Glomerular visceral epithelial cell (primary cell): ENCODE results near the gene SLC6A8.

Source experiments
- DNase-seq: peaks from one replicate; pipeline ENCODE4 v3.0.0-alpha.2; 2016; ENCODE audit errors: extremely low spot score

The SLC6A8 gene

DNA sequence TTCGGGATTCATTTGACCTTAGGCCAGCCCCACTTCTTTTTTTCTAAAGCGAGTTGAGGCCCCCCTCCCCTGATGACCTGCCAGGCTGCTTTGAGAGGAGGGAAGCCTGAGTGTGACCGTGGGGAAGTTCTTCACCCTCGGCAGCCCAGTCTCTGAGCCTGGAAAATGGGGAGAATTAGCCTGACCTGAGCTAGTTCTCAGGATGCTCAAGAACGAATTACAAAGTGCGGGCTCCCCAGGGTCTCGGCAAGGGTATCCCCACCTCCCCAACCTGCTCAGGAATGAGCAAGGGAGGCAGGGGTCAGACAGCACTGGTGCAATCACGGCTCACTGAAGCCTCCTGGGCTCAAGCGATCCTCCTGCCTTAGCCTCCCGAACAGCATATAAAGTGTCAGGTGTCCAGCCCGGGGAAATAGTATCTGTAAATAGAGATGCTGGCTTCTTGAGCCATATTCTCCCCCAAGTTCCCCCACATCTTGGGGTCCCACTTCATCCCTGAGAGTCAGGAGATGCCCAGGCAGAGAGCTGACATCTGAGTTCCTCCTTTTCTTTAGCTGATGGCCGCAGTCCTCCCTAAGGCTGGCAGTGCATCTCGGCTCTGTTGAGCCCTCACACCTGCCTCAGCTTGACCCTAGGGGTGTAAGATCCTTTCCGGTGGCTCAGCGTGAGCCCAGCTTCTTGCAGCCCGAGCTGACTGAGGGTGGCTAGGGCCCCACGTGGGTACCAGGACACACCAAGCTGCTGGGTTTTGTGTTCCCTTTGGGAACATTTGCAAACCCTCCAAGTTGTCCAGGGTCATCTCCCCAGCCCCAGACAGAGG lies 39.2 kb upstream of the SLC6A8 start:
- no peak for DNase-seq

DNA sequence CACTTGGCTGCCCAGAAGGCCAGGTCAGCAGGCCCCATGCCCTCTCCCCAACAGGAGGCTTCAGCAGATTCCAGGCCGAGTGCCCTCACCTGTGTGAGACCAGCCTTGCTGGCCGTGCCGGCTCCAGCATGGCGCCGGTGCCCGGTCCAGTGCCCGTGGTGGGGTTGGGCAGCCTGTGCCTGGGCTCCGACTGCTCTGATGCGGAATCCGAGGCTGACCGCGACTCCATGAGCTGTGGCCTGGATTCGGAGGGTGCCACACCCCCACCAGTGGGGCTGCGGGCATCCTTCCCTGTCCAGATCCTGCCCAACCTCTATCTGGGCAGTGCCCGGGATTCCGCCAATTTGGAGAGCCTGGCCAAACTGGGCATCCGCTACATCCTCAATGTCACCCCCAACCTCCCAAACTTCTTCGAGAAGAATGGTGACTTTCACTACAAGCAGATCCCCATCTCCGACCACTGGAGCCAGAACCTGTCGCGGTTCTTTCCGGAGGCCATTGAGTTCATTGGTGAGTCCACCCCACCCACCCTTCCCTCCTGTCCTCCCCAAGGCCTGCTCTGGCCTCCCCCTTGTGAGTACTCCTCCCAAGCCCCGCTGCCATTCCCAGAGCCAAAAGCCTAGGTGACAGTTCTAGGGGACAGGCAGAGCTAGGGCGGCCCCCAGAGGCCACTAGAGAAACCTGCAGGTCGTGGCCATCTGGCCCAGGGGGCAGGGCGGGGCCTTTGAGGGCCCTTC lies 38.4 kb upstream of the SLC6A8 start:
- DNase-seq, result peak; percentile 5

DNA sequence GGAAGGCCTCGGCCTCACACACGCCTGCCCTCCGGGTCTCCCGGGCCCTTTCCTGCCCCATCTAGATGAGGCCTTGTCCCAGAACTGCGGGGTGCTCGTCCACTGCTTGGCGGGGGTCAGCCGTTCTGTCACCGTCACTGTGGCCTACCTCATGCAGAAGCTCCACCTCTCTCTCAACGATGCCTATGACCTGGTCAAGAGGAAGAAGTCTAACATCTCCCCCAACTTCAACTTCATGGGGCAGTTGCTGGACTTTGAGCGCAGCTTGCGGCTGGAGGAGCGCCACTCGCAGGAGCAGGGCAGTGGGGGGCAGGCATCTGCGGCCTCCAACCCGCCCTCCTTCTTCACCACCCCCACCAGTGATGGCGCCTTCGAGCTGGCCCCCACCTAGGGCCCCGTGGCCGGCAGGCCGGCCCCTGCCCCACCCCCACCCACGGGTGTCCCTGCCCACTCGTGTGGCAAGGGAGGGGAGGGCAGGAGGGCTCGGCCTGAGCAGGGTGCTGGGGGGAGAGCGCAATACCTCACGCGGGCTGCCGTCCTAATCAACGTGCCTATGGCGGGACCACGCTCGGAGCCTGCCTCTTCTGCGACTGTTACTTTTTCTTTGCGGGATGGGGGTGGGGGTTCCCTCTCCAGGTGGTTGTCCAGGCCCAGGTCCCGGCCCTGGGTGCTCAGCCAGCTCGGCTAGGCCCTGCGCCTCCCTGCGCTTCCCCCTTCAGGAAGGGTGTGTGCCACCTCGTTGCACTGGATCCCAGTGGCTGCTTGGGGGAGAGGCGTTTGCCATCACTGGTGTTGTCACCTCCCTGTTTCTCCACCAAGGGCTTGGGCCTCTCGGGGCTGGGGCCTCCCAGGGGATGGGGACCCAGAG lies 37.6 kb upstream of the SLC6A8 start:
- no peak for DNase-seq

DNA sequence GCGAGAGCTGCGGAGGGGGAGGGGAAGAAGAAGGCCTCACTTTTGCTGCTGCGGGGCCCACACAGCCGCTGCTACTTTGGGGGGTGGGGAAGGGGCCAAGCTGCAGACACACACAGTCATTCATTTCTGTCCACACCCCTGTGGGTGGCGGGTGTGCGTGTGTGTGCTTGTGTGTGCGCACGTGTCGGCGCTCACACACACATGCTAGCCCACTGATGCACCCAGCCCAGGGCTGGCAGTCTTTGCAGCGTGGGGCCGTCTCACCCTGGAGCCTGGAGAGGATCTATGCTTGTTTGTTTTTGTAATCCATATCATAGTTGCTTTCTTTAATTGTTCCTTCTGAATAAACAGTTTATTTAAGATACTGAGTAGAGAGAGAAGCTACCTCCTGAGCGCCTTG lies 36.8 kb upstream of the SLC6A8 start:
- DNase-seq, result no peak

DNA sequence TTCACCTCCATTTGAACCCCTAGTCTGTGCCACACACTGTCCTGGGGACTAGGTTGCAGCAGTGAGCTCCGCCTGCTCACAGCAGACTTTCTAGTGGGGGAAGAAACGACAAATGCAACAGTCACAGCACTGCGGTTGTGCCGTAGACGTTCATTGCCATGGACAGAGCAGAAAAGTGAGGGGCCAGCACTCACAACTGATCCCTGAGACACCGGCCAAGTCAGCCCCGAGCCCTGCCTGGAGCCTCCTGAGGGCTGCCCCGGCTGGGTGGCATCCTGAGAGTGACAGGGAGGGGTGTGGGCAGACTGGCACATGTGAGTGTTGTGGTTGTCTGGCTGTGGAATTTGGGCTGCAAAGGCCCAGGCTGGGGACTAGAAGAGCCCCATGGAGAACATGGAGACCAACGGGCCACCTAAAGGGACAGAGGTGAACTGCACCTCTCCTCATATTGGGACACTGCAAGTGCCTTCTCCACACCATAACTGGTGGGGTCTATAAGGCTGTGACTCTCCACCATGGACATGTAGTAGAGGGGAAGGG lies 36.1 kb upstream of the SLC6A8 start:
- no peak for DNase-seq

DNA sequence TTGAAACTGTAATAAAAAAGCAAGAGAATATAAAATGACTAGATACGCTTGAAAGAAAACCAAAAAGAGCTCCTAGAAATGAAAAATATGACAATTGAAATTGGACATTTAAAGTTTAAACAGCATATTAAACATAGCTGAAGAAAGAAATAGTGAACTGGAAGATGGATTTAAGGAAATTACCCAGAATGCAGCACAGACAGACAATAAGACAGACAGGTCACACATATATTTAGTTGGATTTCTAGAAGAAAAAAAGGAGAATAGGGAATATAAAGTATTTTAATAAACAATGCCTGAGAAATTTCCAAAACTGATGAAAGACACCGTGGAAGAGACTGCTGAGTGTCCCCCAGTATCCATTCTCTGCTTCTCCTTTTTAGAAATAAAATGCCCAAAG lies 34.2 kb upstream of the SLC6A8 start:
- no peak for DNase-seq

DNA sequence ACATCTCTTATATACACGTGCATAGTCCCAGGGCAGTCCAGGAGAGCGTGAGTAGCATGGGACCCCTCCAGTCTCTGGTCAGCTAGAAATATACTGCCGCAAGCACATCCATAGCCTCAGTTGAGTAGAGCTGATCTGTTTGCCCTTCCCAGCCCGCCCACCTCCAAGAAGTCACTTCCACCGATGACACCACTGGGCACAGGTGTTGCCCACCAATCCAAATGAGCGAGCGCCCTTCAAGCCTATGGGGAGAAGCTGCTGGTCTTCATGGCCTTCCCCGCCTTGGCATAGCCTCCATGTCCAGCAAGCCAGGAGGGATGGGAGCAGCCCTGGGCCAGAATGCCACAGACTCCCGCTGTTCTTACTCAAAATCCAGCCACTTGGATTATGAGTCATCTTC lies 30.6 kb upstream of the SLC6A8 start:
- no peak for DNase-seq

DNA sequence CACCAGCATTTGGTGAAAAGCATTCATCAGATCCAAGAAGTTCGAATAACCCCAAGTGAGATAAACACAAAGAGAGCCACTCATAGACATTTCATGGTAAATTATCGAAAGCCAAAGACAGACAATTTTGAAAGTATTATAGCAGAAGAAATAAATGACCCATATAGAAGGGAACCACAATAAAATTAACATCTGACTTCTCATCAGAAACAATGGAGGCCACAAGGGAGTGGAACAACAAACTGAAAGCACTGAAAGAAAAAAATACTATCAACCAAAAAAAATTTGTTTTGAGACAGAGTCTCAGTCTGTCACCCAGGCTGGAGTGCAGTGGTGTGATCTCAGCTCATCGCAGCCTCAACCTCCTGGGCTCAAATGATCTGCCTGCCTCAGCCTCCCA lies 28.5 kb upstream of the SLC6A8 start:
- no peak for DNase-seq

DNA sequence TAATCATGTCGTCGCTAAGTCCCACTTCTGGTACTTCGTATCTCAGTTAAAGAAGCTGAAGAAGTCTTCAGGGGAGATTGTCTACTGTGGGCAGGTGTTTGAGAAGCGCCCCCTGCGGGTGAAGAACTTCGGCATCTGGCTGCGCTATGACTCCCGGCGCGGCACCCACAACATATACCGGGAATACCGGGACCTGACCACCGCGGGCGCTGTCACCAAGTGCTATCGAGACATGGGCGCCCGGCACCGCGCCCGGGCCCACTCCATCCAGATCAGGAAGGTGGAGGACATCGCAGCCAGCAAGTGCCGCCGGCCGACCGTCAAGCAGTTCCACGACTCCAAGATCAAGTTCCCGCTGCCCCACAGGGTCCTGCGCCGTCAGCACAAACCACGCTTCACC lies 25.5 kb upstream of the SLC6A8 start:
- DNase-seq, result no peak

DNA sequence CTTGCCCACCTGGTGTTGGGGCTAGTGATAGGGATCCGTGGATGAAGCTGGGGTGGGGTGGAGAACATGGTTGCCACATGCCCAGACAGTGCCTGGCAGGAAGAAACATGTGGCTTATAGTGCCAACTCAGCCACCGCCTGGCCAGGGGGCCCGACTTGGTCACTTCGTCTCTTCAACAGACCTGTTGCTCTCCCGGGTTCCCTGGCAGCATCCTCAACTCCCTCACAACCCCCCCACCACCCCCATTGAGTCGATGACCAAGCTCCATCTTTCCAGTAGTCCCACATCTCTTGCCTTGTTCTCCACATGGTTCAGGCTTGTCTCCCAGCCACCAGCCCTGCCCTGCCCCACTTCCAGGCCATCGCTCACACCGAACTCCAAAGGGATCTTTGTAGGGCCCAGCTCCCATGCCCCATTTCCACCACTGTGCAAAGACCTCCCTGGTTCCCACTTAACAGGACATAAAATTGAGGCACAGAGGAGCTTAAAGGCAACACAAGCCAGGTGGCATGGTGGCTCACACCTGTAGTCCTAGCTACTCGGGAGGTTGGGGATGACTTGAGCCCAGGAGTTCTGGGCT lies 21.9 kb upstream of the SLC6A8 start:
- DNase-seq, result no peak

DNA sequence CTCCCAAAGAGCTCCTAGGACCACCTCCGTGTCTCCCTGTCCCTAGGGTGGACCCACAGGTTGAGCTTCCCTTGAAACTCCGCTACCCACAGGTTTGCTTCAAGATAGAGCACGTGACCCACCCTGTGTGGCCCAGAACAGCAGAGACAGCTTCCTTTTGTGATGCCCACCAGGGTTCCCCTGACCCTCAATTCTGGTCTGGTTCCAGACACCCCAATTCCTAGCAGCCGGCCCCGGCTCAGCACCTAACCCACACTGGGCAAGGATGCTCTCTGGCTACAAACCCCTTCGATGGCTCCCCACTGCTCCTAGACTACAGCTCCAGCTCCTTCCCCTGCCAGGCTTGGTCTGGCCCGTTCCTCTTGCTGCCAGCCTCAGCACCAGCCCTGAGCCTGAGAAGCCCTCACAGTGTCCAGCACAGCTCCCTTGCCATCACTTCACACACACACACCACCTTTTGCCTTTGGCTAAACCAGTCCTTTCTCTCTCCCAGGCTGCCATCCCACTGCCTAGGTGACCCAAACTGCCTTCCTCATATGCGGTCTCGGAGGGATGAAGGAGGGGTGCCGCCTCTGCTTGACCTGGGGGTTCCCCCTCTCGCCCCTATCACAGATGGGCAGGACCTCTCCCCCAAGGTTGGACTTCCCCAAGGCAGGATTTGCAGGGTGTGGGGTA lies 20.3 kb upstream of the SLC6A8 start:
- DNase-seq, result no peak

DNA sequence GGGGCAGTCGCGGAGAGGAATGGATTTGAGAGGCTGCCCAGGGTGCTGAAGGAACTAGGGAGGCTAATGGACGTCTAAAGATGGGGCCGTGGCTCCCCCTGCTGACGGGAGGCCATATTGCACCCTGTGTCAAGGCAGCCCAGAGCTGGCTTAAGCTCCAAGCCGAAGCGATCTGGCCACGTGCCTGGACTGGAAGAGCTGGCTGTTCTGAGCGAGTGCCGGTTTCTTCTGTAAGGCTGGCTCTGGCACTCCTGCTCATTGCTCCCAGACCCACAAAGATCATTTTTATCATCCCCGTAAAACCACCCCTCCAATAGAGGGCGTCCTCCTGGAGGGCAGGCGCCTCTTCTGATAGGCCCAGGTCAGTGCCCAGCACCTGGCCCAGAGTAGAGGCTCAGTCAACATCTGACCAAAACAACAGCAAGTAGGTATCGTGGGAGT lies 19.8 kb upstream of the SLC6A8 start:
- peak; percentile 77 for DNase-seq

DNA sequence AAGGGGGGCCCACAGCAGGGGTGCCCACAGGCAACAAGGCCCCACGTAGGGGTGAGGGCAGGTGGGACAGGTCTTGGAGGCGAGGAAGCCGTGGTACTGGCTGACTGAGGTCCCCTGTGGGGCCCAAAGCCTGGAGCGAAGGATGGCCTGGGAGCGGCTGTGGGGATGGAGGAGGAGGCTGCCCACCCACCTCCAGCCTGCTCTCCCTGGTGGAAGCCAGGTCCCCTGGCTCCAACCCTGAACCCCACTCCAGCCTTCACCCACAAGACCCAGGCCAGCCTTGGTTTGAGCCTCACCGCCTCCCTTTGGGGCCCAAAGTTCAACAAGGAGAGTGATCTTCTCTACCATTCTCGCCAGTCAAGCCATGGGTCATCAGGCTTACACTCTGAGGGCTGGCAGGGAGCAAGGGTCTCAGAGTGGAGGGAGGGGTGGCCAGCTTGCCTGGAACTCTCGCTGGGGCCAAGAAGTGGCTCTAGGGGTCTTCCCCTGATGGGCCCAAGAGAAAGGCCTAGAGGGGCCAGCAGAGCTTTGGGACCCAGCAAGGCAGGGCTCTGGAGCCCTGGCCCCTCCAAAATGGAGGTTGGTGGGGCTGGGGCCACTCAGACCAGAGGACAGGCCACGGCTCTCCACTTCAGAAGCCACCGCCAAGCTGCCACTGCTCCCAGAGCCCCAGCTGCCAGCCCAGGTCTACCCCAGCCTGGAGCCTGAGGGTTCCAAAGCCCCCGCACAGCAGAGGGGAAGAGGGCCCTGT lies 19.1 kb upstream of the SLC6A8 start:
- DNase-seq, result no peak

DNA sequence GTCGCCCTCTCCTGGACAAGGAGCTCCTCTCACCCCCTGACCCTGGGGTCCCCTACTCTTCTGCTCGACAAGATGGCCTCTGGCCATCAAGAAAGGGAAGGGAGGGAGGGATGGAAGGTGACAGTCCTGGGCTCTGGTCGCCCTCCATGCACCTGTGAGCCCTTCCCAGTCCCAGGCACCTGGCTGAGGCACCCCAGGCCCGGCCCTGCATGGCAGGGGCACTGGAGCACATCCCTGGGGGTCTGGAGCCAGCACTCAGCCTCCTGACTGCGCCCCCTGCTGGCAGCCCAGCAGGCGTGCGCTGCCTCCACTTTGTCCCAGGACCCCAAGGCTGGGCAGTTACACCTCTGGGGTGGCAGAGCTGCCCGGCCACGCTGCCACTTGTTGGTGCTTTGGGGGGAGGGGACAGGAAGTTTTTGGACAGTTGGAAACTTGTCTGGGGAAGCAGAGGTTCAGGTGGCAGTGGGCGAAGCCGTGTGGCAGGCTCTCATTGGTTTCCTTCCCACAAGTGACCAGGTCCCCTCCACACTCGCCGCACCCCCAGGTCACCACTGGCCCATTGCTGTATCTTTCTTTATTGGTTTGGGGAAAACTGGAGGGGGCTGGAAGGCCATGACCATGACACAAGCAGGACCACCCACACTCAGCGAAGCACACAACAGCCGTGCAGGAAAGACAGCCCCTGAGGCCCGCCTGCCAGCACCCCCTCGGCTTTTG lies 18.4 kb upstream of the SLC6A8 start:
- no peak for DNase-seq

DNA sequence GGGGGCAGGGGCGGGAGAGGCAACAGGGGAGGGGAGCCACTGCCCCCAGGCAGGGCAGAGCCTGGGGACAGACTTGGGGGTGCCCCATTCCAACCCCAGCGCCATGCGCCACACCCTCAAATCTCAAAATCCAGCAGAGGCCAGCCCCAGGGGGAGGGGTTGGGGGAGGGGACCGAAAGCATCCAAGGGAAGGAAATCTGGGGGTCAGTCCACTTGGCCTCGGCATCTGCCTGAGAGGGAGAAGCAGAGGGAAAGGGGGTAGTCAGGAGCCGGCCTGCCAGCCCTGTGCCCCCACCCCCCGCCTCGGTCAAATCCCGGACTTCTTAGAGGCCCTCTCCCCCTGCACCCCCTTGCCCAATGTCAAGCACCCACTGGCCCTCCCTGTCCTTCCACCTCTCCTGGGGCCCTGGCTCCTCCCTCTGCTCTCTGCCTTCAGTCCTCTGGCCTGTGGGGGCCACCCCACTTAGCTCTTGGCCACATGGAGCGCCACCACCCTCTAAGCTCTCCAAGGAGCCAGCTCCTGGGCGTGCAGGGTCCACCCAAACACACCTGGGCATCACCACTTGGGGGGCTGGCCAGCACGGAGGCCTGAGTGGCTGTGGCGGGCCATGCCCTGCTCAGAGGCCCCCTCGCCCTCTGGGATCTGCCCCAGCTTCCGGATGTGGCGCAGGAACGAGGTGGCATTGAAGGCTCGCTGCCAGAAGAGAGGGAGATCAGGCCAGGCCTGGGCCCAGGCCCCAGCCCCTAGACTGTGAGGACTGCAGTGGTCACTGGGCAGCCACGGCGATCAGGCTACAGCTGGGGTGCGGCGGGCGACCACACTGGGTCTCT lies 17.6 kb upstream of the SLC6A8 start:
- DNase-seq, result no peak

DNA sequence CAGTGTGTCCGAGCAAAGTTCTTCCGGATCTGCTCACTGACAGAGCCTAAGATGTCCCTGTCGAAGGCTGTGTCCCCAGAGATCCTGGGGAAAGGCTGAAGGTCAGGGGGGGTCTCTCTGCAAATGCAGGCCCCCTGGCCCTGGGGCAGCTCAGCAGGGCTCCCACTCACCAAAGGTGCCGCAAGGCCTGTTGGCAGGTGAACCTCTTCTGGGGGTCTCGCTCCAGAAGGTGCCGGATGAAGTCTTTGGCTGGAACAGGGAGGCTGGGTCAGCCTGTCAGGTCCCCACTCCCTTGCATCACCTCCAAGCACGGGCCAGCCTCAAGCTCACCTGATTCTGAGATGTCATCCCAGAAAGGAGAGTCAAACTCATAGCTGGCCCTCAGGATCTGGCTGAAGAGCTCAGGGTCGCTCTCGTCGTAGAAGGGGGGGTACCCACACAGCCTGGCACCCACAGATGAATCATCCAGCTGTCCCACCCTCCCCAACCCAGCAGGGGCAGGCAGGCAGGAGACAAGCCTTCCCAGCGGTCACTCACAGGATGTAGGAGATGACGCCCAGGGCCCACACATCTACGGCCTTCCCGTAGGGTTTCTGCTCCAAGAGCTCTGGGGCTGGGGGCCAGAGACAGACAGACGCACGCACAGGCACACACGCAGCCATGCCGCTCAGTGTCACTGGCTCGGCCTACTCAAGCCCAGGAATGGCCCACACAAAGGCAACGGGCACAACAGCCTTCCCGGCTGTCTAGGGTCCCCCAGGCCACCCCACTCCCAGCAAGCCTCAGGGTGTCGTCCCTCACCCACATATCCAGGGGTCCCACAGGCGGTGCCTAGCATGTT lies 16.8 kb upstream of the SLC6A8 start:
- DNase-seq, result no peak

DNA sequence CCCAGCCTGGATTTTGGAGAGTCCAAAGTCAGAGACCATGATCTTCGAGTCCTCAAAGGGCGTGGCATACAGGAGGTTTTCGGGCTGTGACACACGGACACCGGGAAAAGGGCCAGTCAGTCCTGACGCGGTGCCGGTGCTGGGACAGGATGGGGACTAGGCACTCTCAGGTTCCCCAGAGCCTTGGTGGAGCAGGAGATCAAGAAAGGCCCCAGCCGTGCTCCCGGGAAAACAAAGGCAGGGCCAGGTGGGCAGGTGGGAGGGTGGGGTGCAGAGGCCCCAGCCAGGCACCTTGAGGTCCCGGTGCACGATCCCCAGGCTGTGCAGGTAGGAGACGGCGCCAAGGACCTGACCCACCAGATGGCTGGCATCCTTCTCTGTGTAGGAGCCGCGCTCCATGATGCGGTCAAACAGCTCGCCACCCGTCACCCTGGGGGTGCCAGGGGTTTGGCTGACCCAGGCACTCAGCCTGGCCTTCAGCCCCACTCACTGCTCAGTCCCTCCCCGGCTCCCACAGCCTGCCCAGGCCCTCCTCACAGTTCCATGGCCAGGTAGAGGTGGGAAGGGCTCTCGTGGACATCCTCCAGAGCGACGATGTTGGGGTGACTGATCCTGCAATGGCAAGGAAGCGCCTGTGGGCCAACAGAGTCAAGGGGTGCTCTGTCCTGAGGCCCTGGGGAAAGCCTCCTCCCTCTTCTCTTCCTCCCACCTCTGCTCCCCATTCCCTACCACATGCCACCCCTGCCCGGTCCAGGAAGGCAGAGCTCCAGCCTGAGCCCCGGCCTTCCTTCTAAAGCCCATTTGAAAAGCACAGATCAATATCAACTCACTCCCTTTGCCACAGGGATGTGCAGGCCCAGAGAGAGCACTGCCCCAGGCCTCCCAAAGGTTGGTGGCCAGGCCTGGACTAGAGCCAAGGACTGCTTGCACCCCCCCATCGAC lies 15.9 kb upstream of the SLC6A8 start:
- no peak for DNase-seq
